Activated CD4-positive, alpha-beta T cell treated with anti-CD3 and anti-CD28 coated beads, Interleukin-2, amount 50 U/mL, for 1 hour (primary cell): ENCODE data around the gene KDM1A.

ENCODE experiments used
- DNase-seq: peaks from one replicate; pipeline ENCODE4 v3.0.0-alpha.2; 2020

Gene KDM1A

DNA sequence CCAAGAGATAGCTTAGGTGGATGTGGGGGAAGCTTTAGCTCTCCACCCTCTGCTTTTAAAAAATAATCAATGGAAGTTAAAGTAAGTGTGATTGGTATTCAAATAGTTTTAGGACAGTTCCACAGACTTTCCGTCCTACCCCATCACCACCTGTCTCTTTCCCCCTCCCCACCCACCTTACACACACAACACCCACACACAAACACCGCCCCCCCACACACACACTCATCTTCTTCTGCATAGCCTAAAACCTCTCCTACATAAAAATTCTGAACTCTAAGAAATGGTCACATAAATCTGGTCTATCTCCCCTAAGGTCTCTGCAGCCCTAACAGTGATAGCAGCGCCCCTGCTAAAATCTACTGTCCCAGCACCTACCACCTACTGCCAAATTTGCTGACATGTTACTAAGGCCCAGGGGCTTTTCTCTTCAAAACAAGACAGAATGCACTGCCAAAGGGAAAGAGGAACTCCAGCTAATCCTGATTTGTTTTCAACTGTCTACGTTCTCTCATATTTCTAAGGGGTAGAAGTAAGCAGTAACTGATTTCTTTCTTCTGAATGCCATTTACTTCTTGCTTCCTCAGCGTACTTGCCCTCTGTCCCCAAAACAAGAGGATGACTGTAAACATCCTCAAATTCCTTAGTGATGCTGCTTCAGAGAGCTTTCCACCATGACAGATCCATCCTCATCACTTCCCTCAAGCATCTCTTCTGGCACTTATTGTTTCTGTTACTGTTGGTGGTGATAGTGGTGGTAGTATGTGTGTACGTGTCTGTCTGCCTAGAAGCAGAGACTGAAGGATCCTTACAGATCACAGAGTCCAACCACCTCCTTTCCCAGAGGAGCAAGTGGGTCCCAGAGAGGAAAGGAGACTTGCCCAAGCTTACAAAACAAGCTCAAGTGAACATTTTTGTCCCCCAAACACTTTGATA lies 92.6 kb downstream of the KDM1A start:
- DNase-seq = no peak

- DNase-seq = no peak
These were observed 95.3 kb downstream of the KDM1A start for GRCh38 chr1:23114424-23115079.

DNA sequence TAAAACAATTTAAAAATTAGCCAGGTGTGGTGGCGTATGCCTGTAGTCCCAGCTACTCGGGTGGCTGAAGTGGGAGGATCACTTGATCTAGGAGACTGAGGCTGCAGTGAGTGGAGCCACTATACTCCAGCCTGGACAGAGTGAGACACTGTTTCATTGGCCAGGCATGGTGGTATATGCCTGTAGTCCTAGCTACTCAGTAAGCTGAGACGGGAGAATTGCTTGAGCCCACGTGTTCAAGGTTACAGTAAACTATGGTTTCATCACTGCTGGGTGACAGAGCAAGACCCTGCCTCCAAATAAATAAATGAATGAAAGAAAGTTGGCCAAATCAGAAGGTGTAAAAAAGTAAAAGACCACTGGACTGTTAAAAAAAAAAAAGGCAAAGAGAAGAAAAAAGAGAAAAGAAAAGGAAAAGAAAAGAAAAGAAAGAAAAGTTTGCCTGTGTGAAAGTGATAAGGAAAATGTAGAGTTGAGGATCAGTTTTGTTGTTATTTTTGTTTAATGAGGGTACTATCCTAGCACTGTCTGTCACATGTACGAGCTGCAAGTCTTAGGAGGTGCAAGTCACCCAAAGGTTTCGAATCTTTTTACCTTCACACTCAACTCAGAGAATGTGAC lies 97.1 kb downstream of the KDM1A start:
- no peak for DNase-seq

DNA sequence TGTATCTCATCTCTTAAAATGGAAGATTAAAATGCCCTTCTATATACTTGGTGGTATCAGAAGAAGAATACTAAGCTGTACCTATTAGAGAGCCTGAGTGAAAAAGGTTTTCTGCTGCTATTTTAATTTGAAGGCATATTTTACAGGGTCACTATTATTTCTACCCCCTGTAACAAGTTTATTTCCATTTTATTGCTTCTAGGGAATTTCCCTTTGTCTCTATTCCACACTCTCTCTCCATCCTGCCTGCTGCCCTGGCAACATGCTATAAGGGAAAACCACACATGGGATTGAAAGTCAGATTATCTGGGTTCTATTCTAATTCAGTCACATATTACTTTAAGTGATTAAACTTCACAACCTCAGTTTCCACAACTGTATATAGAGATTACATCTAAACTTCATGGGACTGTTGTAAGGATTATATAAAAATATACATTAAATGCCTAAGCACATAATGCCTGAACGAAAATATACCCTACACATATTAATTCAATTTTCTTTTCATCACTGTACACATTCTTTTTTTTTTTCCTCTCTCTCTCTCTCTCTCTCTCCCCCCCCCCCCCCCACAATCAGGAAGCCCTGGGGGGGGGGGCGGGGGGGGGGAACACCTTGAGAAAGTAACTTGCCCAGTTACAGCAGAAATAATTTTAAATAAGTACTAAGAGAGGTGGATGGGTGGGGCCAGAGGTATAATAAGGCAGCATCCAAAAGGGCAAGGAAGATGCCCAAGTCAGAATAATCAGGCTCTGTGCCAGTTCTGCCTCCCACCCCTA lies 97.8 kb downstream of the KDM1A start:
- DNase-seq = no peak

DNA sequence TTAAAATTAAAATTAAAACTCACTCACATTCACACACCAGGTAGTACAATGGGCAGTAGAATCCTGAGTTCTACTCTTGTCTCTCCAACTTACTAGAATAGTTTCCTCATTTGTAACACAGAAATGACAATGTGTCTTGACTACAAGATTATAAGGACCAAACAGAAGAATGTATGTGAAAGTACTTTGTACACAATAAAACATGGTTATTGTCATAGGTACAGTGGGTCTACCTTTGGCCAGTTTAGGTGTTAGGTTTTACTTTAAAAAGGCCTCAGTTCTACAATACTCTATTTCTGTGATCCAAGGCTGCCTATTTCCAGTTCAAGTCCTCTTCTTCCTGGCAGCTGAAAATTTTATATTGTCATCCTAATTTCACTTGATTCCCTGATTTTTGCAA lies 99.1 kb downstream of the KDM1A start:
- DNase-seq = no peak

DNA sequence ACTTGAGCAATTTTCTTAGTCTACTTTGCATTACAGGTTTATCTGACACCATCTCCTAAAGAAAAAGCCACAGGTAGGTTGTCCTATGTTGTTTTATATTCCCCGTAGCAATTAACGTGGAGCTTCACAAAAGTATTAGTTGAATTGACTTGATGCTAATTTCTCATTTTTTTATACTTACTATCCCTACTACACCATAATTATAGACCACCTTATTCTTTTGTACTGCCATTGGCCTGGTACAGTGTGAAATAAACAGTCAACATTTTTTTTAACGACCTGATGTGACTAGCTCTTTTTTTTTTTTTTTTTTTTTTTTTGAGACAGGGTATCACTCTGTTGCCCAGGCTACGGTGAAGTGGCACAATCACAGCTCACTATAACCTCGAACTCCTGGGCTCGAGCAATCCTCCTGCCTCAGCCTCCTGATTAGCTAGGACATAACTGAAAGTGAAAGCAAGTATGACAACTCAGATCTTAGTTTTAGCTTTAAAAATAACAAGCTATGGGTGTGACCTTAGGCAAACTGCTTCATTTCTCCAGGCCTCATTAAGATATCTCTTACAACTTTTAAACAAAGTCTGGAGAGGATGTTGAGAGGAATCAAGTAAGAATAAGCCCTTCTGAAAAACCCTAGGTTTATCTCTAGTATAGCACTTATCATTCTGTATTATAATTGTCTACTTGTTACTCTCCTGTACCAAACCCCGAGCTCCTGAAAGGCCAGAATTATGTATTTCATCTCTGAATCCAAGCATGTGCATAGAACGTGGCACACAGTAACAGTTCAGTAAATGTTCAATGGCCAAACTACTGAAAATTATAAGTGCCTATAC lies 99.9 kb downstream of the KDM1A start:
- peak; percentile 40 for DNase-seq

DNA sequence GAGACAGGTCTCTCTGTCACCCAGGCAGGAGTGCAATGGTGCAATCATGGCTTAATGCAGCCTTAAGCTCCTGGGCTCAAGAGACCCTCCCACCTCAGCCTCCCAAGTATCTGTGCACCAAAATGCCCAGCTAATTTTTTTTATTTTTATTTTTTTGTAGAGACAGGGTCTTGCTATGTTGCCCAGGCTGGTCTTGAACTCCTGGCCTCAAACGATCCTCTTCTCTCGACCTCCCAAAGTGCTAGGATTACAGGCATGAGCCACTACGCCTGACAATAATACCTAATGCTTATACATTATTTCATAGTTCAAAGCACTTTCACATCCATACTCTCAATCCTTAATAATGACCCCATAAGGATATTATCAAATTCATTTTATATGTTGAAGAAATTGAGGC lies 101.1 kb downstream of the KDM1A start:
- no peak for DNase-seq

GRCh38 chr1:23122023-23122748 lies 102.9 kb downstream of the KDM1A start:
- no peak for DNase-seq

- DNase-seq = no peak
These were observed 103.5 kb downstream of the KDM1A start for GRCh38 chr1:23122796-23123195.

- DNase-seq = no peak
These were observed 104.3 kb downstream of the KDM1A start for GRCh38 chr1:23123528-23123927.

- no peak for DNase-seq
These were observed 105.2 kb downstream of the KDM1A start for GRCh38 chr1:23124259-23125026.

DNA sequence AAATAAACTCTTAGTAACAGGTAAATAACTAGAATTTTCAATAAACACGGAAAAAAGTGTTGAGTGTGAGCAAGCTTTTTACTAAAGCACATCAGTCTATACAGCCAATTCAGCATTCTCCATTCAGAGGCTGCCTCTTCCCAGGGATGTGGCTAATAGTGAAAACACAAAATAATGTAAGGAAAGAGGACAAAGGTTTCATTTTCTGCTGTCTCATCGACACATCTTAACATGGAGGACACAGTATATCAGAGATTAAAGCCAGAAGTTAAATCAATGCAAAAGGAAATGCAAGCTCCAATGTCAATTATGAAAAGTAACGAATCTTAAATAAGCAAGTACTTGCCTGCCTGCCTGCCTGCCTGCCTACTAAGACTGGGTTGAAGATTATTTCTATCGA lies 106.2 kb downstream of the KDM1A start:
- no peak for DNase-seq

- DNase-seq = no peak
These were observed 106.9 kb downstream of the KDM1A start for GRCh38 chr1:23126200-23126599.

GRCh38 chr1:23126801-23127200 lies 107.5 kb downstream of the KDM1A start:
- no peak for DNase-seq

- no peak for DNase-seq
These were observed 110.6 kb downstream of the KDM1A start for GRCh38 chr1:23129846-23130245.

DNA sequence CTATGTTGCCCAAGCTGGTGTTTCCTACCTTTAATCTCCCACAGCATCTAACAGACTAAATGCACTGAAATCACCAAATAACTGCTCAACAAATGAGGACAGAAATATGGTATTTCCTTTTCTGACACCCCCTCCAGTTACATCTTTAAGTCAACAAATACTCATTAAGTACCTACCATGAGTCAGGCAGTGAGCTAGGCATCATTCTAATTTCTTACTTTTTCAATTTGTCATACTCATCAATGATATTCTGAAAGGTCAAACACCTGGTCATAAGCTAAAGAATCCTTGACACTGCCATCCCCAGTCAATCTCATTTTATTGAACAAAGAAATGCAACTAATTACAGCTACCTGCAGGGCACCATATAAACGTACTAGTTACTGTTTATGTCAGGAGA lies 112.8 kb downstream of the KDM1A start:
- no peak for DNase-seq
